IMR-90 (cell line): ENCODE results near the gene NUP107. TPM values are rescaled to one million over a fixed set of nuclear protein-coding genes. Genes with fewer than 3 reads are reported as not detected.

Source experiments
- ATAC-seq: fragments of 200-7000 bp; cut with Tn5 transposase; 2 replicates; pipeline ENCODE4 v1.9.1; 2020; ENCODE audit warnings: low read depth, mild to moderate bottlenecking, moderate library complexity
- BruUV-seq: library from RNA; stranded (reverse); fragments of 400-500 nt; replicated peaks from 2 replicates; lab custom pipeline; 2021; lab: Mats Ljungman, UMichigan
- CTCF ChIA-PET: fragments of 300-600 bp; formaldehyde crosslinking; extraction: SDS; loops from one replicate; lab custom pipeline; 2021; ENCODE audit warnings: antibody characterized with exemption; lab: Yijun Ruan, JAX
- POLR2A ChIA-PET: fragments of 300-600 bp; sonication (Branson Sonifier 250); formaldehyde crosslinking; loops from one replicate; lab custom pipeline; 2022; ENCODE audit warnings: antibody characterized with exemption; ENCODE audit not compliant: unreplicated experiment; lab: Charles Lee
- DNase-seq: peaks from one replicate; pipeline ENCODE4 v3.0.0; 2013
- H2AFZ ChIP-seq: replicated peaks from 2 replicates; pipeline ENCODE3; 2013; ENCODE audit warnings: low read length, mild to moderate bottlenecking; ENCODE audit not compliant: poor library complexity
- H2AK5ac ChIP-seq: 2 replicates; pipeline ENCODE4 v1.6.1; 2013; ENCODE audit warnings: low read depth, low read length, inconsistent platforms
- H2AK9ac ChIP-seq: replicated peaks from 2 replicates; pipeline ENCODE3; 2013; ENCODE audit warnings: mild to moderate bottlenecking, low read depth, low read length, moderate library complexity; ENCODE audit not compliant: poor library complexity
- H2BK120ac ChIP-seq: 2 replicates; pipeline ENCODE4 v1.6.1; 2013; ENCODE audit warnings: low read depth, low read length, inconsistent platforms
- H2BK15ac ChIP-seq: 3 replicates; pipeline ENCODE4 v1.6.1; 2013; ENCODE audit warnings: low read depth, low read length, inconsistent platforms
- H2BK20ac ChIP-seq: 2 replicates; pipeline ENCODE4 v1.6.1; 2013; ENCODE audit warnings: low read depth, mild to moderate bottlenecking, inconsistent platforms, low read length, moderate library complexity
- H2BK5ac ChIP-seq: 2 replicates; pipeline ENCODE4 v1.6.1; 2013; ENCODE audit warnings: mild to moderate bottlenecking, low read depth, low read length, inconsistent platforms; ENCODE audit not compliant: poor library complexity, severe bottlenecking
- H3K14ac ChIP-seq: replicated peaks from 2 replicates; pipeline ENCODE4 v1.6.1; 2013; ENCODE audit warnings: low read depth, low read length, inconsistent platforms
- H3K18ac ChIP-seq: 2 replicates; pipeline ENCODE4 v1.6.1; 2013; ENCODE audit warnings: low read depth, low read length, control low read depth
- H3K23ac ChIP-seq: 2 replicates; pipeline ENCODE4 v1.6.1; 2013; ENCODE audit warnings: low read depth, low read length, inconsistent platforms
- H3K27ac ChIP-seq: 2 replicates; pipeline ENCODE4 v1.5.1; 2013; ENCODE audit warnings: mild to moderate bottlenecking, control low read depth, low read length; ENCODE audit not compliant: insufficient read depth
- H3K27me3 ChIP-seq: 2 replicates; pipeline ENCODE4 v1.6.1; 2013; ENCODE audit warnings: low read length; ENCODE audit not compliant: control insufficient read depth, insufficient read depth
- H3K36me3 ChIP-seq: 2 replicates; pipeline ENCODE4 v1.6.1; 2013; ENCODE audit warnings: low read length, mixed read lengths; ENCODE audit not compliant: control insufficient read depth, insufficient read depth
- H3K4ac ChIP-seq: 2 replicates; pipeline ENCODE4 v1.6.1; 2013; ENCODE audit warnings: low read depth, low read length, inconsistent platforms
- H3K4me1 ChIP-seq: 2 replicates; pipeline ENCODE4 v1.6.1; 2013; ENCODE audit warnings: low read length, mixed read lengths; ENCODE audit not compliant: control insufficient read depth, insufficient read depth
- H3K4me2 ChIP-seq: 2 replicates; pipeline ENCODE4 v1.6.1; 2013; ENCODE audit warnings: low read depth, mild to moderate bottlenecking, control low read depth, low read length, moderate library complexity
- H3K4me3 ChIP-seq: 2 replicates; pipeline ENCODE4 v1.5.1; 2013; ENCODE audit warnings: low read depth, mild to moderate bottlenecking, control low read depth, low read length, moderate library complexity; ENCODE audit not compliant: insufficient read depth
- H3K56ac ChIP-seq: 2 replicates; pipeline ENCODE4 v1.6.1; 2013; ENCODE audit warnings: low read length, inconsistent platforms; ENCODE audit not compliant: insufficient read depth; ENCODE audit errors: extremely low read depth
- H3K79me1 ChIP-seq, 2 experiments: 2 replicates each; pipeline ENCODE4 v1.6.1; 2013; ENCODE audit warnings: low read length in 2 of 2, inconsistent platforms in 1 of 2, low read depth in 1 of 2
- H3K9ac ChIP-seq: 2 replicates; pipeline ENCODE4 v1.6.1; 2013; ENCODE audit warnings: low read depth, low read length, control low read depth
- H3K9me1 ChIP-seq: 2 replicates; pipeline ENCODE4 v1.6.1; 2013; ENCODE audit warnings: low read length, inconsistent platforms; ENCODE audit not compliant: insufficient read depth
- H3K9me3 ChIP-seq: 2 replicates; pipeline ENCODE4 v1.6.1; 2013; ENCODE audit warnings: low read length; ENCODE audit not compliant: control insufficient read depth, insufficient read depth
- H4K20me1 ChIP-seq: 2 replicates; pipeline ENCODE4 v1.6.1; 2013; ENCODE audit warnings: low read length, inconsistent platforms; ENCODE audit not compliant: insufficient read depth
- H4K5ac ChIP-seq: 2 replicates; pipeline ENCODE4 v1.6.1; 2013; ENCODE audit warnings: mild to moderate bottlenecking, low read depth, low read length, control low read depth
- H4K8ac ChIP-seq, 2 experiments: 2 replicates each; pipeline ENCODE4 v1.6.1; 2013; ENCODE audit warnings: low read depth in 2 of 2, low read length in 2 of 2, control low read depth in 1 of 2, inconsistent platforms in 1 of 2
- H4K91ac ChIP-seq: 2 replicates; pipeline ENCODE4 v1.6.1; 2013; ENCODE audit warnings: low read depth, low read length, inconsistent platforms; ENCODE audit not compliant: insufficient read depth
- NFE2L2 ChIP-seq: fragments of 150-350 bp; IDR thresholded peaks from 2 replicates; pipeline ENCODE4 v1.6.1; 2016; ENCODE audit warnings: low read depth, mild to moderate bottlenecking, low read length
- POLR2A ChIP-seq: IDR thresholded peaks from 2 replicates; pipeline ENCODE4 v1.6.1; 2012; ENCODE audit warnings: mild to moderate bottlenecking, low read depth, low read length
- RCOR1 ChIP-seq: IDR thresholded peaks from 2 replicates; pipeline ENCODE4 v1.6.1; 2012; ENCODE audit warnings: mild to moderate bottlenecking, low read length, improper control_type of control experiment; ENCODE audit not compliant: insufficient replicate concordance
- WGBS, 2 experiments: methylation state at CpG; one replicate each; pipeline versions ENCODE4 v1.1.5 to v1.1.7; 2013; ENCODE audit warnings: missing lambda C conversion rate in 2 of 2; ENCODE audit not compliant: insufficient read length in 1 of 2; ENCODE audit errors: extremely low coverage in 2 of 2; 5-methylcytosine and 5-hydroxymethylcytosine counted together
- dilution Hi-C: fragments of 300-500 bp; cut with HindIII; formaldehyde crosslinking; loops from one replicate; pipeline ENCODE4 v1.14.3; 2018; ENCODE audit warnings: low sequenced_read_pairs; ENCODE audit not compliant: unreplicated experiment
- in situ Hi-C: fragments of 300-500 bp; cut with MboI; formaldehyde crosslinking; loops from 3 replicates; pipeline ENCODE4 v1.14.3; 2019; ENCODE audit warnings: low sequenced_read_pairs, inconsistent platforms, mixed read lengths
- intact Hi-C: fragments of 100-400 bp; cut with micrococcal nuclease; formaldehyde crosslinking; loops from 2 replicates; pipeline ENCODE4 v1.10.0; 2022
- polyA plus RNA-seq, 3 experiments: library from polyadenylated mRNA; depleted of rRNA; stranded (reverse); fragments of >200 nt; gene quantifications; 2 replicates each; pipeline ENCODE4 v1.2.3, GENCODE V29; 2012; ENCODE audit warnings: low replicate concordance in 1 of 3
- total RNA-seq: library from RNA; depleted of rRNA; stranded (reverse); fragments of >200 nt; gene quantifications from 2 replicates; pipeline ENCODE4 v1.2.3, GENCODE V29; 2012

The NUP107 gene
- total and polyA plus RNA-seq, 2 of the 4 experiments (the other 2 are of a cell fraction), result 34.5 to 69.7 TPM

DNA sequence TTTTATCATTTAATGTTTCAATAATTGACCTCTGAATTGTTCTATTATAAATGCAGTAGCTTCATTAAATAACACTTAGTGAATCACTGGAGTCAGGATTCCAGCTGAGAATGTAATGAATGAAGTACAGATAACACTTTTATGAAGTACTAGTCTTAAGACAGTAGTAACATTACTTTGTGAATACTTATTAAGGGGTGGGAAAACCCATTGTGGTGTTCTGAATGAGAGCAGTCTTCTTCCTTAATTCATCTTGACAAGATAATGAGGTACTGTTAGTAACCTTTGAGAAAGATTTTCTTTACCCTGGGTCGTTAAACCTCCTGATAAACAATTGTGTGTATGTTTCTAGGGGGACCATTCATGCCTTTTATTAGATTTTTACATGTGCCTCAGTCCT lies 12.7 kb downstream of the NUP107 start:
- no peak overlapping the region for H4K5ac ChIP-seq
- peaks cover 22% of the 10 kb centered on the region for H3K36me3 ChIP-seq
- H3K9ac ChIP-seq, result no peak overlapping the region
- H3K9me3 ChIP-seq, result no peaks in the 10 kb centered on the region
- WGBS, 2 experiments, result no CpG with 5 or more reads among the region's 1 CpG
- no peak for TF ChIP-seq NFE2L2
- no peak for TF ChIP-seq POLR2A
- TF ChIP-seq RCOR1, result no peak
- H3K79me1 ChIP-seq, result no peaks in the 10 kb centered on the region
- no peak overlapping the region for H4K91ac ChIP-seq
- no peak for DNase-seq
- H3K4me1 ChIP-seq, result no peaks in the 10 kb centered on the region
- ChIA-PET POLR2A (no interaction called here), CTCF (no interaction called here)
- H2BK120ac ChIP-seq, result no peak overlapping the region
- H3K4me2 ChIP-seq, result no peak overlapping the region
- H2BK5ac ChIP-seq, result no peak overlapping the region
- no peaks in the 10 kb centered on the region for H4K20me1 ChIP-seq
- no peak overlapping the region for H3K4me3 ChIP-seq
- H3K14ac ChIP-seq, result no peak overlapping the region
- ATAC-seq, result no peak
- no peaks in the 10 kb centered on the region for H3K9me1 ChIP-seq
- H2BK20ac ChIP-seq, result no peak overlapping the region
- H3K56ac ChIP-seq, result no peak overlapping the region
- no peak overlapping the region for H3K27ac ChIP-seq
- no peak overlapping the region for H3K18ac ChIP-seq
- H2BK15ac ChIP-seq, result no peak overlapping the region
- no peak overlapping the region for H2AFZ ChIP-seq
- H2AK5ac ChIP-seq, result no peak overlapping the region
- H3K27me3 ChIP-seq, result no peaks in the 10 kb centered on the region
- intact Hi-C loops (no loop called here), dilution Hi-C loops (no loop called here), in situ Hi-C loops (loop anchor here (25.0 kb wide), 1 partner anchor 337 kb away; no protein-coding TSS in a partner anchor)
- no peak overlapping the region for H4K8ac ChIP-seq
- BruUV-seq, result no TSS peak
- H3K23ac ChIP-seq, result no peak overlapping the region
- no peak overlapping the region for H2AK9ac ChIP-seq
- H3K4ac ChIP-seq, result no peak overlapping the region
